Tibial nerve (tissue), 4 donors: ENCODE results near the gene ATXN2L. TPM values are rescaled to one million over a fixed set of nuclear protein-coding genes. Genes with fewer than 3 reads are reported as not detected.

Experiments
- DNase-seq, 2 donors: peaks; one replicate each; pipeline ENCODE4 v3.0.0-alpha.2; 2019; ENCODE audit warnings: low spot score in 2 of 2
- H3K27ac ChIP-seq, 4 donors: fragments of 200-600 bp; sonication (generic) in 3 of 4; one replicate each; pipeline ENCODE4 v1.5.1; 2017 to 2019; ENCODE audit warnings: mild to moderate bottlenecking in 1 of 4
- H3K27me3 ChIP-seq, 2 donors: fragments of 200-600 bp; sonication (generic) in 1 of 2; one replicate each; pipeline versions ENCODE4 v1.5.1 to v1.6.0; 2017 to 2019
- H3K36me3 ChIP-seq, 3 donors: fragments of 200-600 bp; sonication (generic); one replicate each; pipeline ENCODE4 v1.5.1; 2018 to 2019
- H3K4me1 ChIP-seq, 4 donors: fragments of 200-600 bp; sonication (generic) in 3 of 4; one replicate each; pipeline ENCODE4 v1.5.1; 2017 to 2019
- H3K4me3 ChIP-seq, 4 donors: fragments of 200-600 bp; sonication (generic) in 3 of 4; one replicate each; pipeline ENCODE4 v1.5.1; 2017 to 2019; ENCODE audit warnings: mild to moderate bottlenecking in 1 of 4, moderate library complexity in 1 of 4
- H3K9me3 ChIP-seq, 4 donors: fragments of 200-600 bp; sonication (generic) in 3 of 4; one replicate each; pipeline ENCODE4 v1.5.1; 2017 to 2019
- EP300 ChIP-seq, 2 donors: sonication (generic); formaldehyde crosslinking; IDR thresholded peaks; one replicate each; pipeline ENCODE4 v1.6.1; 2017; ENCODE audit warnings: antibody characterized with exemption in 2 of 2, mild to moderate bottlenecking in 1 of 2
- POLR2A ChIP-seq, 2 donors: fragments of 450-650 bp; IDR thresholded peaks; one replicate each; pipeline ENCODE4 v1.6.1; 2017; ENCODE audit warnings: antibody characterized with exemption in 2 of 2, mild to moderate bottlenecking in 2 of 2, moderate library complexity in 2 of 2
- WGBS, 2 donors: methylation state at CpG; one replicate each; pipeline ENCODE4 v1.1.5; 2018; 5-methylcytosine and 5-hydroxymethylcytosine counted together
- total RNA-seq, 4 donors: library from RNA; depleted of rRNA; stranded (reverse); fragments of >200 nt; gene quantifications; one replicate each; pipeline ENCODE4 v1.1.0, GENCODE V29; 2016
- TF ChIP-seq, protein P1 (sequence below), 5 experiments: fragments of 200-600 bp in 3 of 5; fragments of 450-650 bp in 2 of 5; sonication (generic) in 3 of 5; IDR thresholded peaks; one replicate each; pipeline ENCODE4 v1.5.1; 2016 to 2019; ENCODE audit warnings: antibody characterized with exemption in 5 of 5, mild to moderate bottlenecking in 3 of 5, moderate library complexity in 2 of 5

The ATXN2L gene
- total RNA-seq, 4 donors from 2014 or later: 57.6 to 121 (median 87.7) TPM

DNA sequence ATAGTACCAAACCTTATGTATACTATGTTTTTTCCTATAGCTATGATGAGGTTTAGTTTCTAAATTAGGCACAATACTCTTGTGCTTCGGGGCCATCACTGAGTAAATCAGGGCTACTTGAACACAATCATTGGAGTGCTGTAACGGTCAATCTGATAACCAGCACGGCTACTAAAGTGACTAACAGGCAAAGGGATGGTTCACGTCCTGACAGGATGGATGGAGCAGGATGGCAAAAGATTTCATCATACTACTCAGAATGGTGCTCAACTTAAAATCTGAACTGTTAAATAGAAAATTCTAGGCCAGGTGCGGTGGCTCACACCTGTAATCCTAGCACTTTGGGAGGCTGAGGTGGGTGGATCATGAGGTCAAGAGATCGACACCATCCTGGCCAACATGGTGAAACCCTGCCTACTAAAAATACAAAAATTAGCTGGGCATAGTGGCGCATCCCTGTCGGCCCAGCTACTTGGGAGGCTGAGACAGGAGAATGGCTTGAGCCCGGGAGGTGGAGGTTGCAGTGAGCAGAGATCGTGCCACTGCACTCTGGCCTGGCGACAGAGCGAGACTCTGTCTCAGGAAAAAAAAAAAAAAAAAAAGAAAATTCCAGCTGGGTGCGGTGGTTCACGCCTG, 16.3 kb downstream of the ATXN2L start:
- peaks cover 7 to 77% (median 53%) of the 10 kb centered on the region in 3 donors for H3K36me3 ChIP-seq
- H3K9me3 ChIP-seq: no peaks in the 10 kb centered on the region
- no peaks in the 10 kb centered on the region for H3K27me3 ChIP-seq
- DNase-seq: no peak
- H3K27ac ChIP-seq: no peak overlapping the region
- H3K4me3 ChIP-seq: no peak overlapping the region
- no peaks in the 10 kb centered on the region for H3K4me1 ChIP-seq
- TF ChIP-seq POLR2A (IDR thresholded peaks at IDR 0.05) (no peak), EP300 (IDR thresholded peaks at IDR 0.05) (no peak)
- TF ChIP-seq, protein P1, sequence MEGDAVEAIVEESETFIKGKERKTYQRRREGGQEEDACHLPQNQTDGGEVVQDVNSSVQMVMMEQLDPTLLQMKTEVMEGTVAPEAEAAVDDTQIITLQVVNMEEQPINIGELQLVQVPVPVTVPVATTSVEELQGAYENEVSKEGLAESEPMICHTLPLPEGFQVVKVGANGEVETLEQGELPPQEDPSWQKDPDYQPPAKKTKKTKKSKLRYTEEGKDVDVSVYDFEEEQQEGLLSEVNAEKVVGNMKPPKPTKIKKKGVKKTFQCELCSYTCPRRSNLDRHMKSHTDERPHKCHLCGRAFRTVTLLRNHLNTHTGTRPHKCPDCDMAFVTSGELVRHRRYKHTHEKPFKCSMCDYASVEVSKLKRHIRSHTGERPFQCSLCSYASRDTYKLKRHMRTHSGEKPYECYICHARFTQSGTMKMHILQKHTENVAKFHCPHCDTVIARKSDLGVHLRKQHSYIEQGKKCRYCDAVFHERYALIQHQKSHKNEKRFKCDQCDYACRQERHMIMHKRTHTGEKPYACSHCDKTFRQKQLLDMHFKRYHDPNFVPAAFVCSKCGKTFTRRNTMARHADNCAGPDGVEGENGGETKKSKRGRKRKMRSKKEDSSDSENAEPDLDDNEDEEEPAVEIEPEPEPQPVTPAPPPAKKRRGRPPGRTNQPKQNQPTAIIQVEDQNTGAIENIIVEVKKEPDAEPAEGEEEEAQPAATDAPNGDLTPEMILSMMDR (IDR thresholded peaks at IDR 0.05): no peak
- 92 to 96% methylated on average over 14 of the region's 14 CpGs for WGBS, 2 donors

DNA sequence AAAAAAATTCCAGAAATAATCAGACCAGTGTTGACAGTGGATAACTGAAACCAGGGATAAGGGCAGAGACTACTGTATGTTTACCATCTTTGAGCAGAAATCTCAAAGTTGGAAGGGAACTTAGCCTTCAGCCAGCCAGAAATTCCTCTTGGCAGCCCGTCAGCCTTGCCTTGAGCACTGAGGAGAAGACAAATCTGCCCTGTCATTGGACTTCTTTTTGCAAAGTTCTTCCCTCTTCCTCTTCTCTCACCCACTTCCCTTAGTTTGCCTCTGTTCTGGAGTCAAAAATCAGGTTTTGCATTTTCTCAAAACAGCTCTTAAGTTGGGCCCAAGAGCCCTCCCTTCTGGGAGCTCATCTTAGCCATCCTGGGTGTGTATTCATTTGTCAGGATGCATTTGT, 17.1 kb downstream of the ATXN2L start:
- DNase-seq: no peak
- WGBS, 2 donors: 10 to 58% methylated on average over 1 of the region's 1 CpG
- no peak overlapping the region for H3K4me3 ChIP-seq
- no peak for TF ChIP-seq EP300 (IDR thresholded peaks at IDR 0.05)
- TF ChIP-seq, protein P1 (IDR thresholded peaks at IDR 0.05): no peak
- TF ChIP-seq POLR2A (IDR thresholded peaks at IDR 0.05): no peak
- H3K9me3 ChIP-seq: no peaks in the 10 kb centered on the region
- no peaks in the 10 kb centered on the region for H3K27me3 ChIP-seq
- H3K36me3 ChIP-seq: peaks cover 3 to 77% (median 49%) of the 10 kb centered on the region in 3 donors
- no peak overlapping the region for H3K27ac ChIP-seq
- peaks cover 0 to 4% (median 2%) of the 10 kb centered on the region in 4 donors for H3K4me1 ChIP-seq

DNA sequence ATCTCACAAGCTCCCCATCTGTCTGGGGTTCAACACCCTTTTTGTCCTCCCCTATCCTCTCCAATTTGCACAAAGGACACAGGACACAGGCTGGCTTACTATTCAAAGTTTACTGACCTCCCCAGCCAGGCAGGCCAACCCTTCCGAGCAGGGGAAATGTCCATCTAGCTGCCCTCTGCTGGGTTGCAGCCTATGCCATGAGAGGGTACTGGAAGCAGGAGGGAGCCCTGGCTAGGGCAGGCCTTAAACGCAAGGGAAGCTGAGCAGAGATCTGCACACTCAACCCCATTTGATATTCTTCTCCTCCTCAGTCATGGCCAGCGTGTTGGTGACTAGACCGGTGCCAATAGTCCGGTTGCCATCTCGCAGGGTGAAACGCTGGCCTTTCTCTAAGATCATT, 19.9 kb downstream of the ATXN2L start:
- TF ChIP-seq EP300 (IDR thresholded peaks at IDR 0.05) (no peak), POLR2A (IDR thresholded peaks at IDR 0.05) (no peak)
- TF ChIP-seq, protein P1 (IDR thresholded peaks at IDR 0.05): no peak

DNA sequence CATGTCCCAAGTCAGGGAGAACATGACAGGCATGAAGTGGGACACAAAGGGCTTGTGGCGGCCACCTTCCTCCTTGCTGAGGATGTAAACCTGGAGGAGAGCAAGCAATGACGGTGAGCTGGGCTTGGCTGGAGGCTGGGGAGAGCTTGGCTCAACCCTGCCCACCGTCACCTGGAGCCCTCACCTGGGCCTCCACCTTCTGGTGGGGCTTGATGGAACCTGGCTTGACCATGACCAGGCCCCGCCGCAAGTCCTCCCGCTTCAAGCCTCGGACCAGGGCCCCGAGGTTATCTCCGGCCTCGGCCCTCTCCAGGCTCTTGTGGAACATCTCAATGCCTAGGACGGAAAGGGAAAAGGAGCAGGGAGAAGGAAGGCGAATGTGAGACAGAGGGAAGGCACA, 21.0 kb downstream of the ATXN2L start:
- Histone ChIP-seq H3K4me1 (peaks cover 0 to 32% (median 18%) of the 10 kb centered on the region in 4 donors), H3K36me3 (peaks cover 3 to 45% (median 24%) of the 10 kb centered on the region in 3 donors), H3K9me3 (no peaks in the 10 kb centered on the region), H3K27ac (no peak overlapping the region), H3K4me3 (no peak overlapping the region), H3K27me3 (no peaks in the 10 kb centered on the region)
- DNase-seq: no peak
- WGBS, 2 donors: 92 to 95% methylated on average over 12 of the region's 12 CpGs
- TF ChIP-seq EP300 (IDR thresholded peaks at IDR 0.05): no peak
- TF ChIP-seq POLR2A (IDR thresholded peaks at IDR 0.05): no peak
- TF ChIP-seq, protein P1 (IDR thresholded peaks at IDR 0.05): no peak

More for the DNA sequence above, 19.9 kb downstream of the ATXN2L start:
- 90 to 91% methylated on average over 7 of the region's 7 CpGs for WGBS, 2 donors
- Histone ChIP-seq H3K4me3 (no peak overlapping the region), H3K27me3 (no peaks in the 10 kb centered on the region), H3K9me3 (no peaks in the 10 kb centered on the region), H3K27ac (no peak overlapping the region), H3K4me1 (peaks cover 0 to 24% (median 18%) of the 10 kb centered on the region in 4 donors), H3K36me3 (peaks cover 3 to 50% (median 24%) of the 10 kb centered on the region in 3 donors)
- no peak for DNase-seq

DNA sequence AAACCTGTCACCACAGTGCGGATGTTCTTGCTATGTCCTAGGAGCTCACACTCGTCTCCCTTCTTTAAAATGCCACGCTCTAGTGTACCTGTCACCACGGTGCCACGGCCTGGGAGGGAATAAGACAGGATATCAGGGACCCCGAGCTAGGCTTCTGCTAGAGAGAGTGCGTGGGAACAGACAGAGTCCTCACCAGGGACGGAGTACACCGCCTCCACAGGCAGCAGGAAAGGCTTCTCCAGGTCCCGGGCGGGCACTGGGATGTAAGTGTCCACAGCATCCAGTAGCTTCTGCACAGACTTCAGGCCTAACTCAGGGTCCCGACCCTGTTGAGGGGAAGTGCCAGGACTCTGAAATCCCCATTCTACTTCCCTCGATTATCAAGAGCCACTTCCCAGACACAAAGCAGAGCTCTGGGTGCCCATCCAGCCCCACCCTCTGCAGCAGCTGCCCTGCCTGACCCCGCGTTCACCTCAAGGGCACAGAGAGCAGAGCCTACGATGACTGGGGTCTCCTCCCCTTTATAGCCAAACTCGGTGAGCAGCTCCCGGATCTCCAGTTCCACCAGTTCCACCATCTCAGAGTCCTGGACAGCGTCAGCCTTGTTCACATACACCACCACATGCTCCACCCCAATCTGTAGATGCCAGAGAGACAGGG, 21.6 kb downstream of the ATXN2L start:
- peaks cover 3 to 45% (median 24%) of the 10 kb centered on the region in 3 donors for H3K36me3 ChIP-seq
- H3K4me1 ChIP-seq: peaks cover 0 to 32% (median 18%) of the 10 kb centered on the region in 4 donors
- no peak overlapping the region for H3K27ac ChIP-seq
- no peak for DNase-seq
- no peak for TF ChIP-seq EP300 (IDR thresholded peaks at IDR 0.05)
- TF ChIP-seq POLR2A (IDR thresholded peaks at IDR 0.05): no peak
- TF ChIP-seq, protein P1 (IDR thresholded peaks at IDR 0.05): no peak
- no peaks in the 10 kb centered on the region for H3K27me3 ChIP-seq
- H3K9me3 ChIP-seq: no peaks in the 10 kb centered on the region
- H3K4me3 ChIP-seq: no peak overlapping the region
- WGBS, 2 donors: 87 to 89% methylated on average over 18 of the region's 19 CpGs
